ENCODE measurements around the gene KRTAP5-10. TPM values are rescaled to one million over a fixed set of nuclear protein-coding genes. Genes with fewer than 3 reads are reported as not detected.
"Not testable (repeated sequence)": the region's sequence is repeated elsewhere in the genome, so short reads cannot be mapped to it uniquely, and the experiment has no call there.

Gene KRTAP5-10
- total RNA-seq, 1 donor from 2014 or later, result not detected

GRCh38 chr11:71563406-71563805 lies 2.0 kb upstream of the KRTAP5-10 start:
- no peak for DNase-seq
- Mint-ChIP-seq H3K9me3 (ENCODE audit: unreplicated experiment) (peaks cover 19% of the 10 kb centered on the region), H3K4me3 (ENCODE audit: unreplicated experiment) (no peak overlapping the region), H3K27me3 (ENCODE audit: unreplicated experiment) (peaks cover 12% of the 10 kb centered on the region), H3K4me1 (ENCODE audit: low read depth, unreplicated experiment) (peaks cover 13% of the 10 kb centered on the region), H3K27ac (ENCODE audit: unreplicated experiment) (no peak overlapping the region), H3K36me3 (ENCODE audit: unreplicated experiment) (peaks cover 15% of the 10 kb centered on the region)
- no peak for TF ChIP-seq CTCF (IDR thresholded peaks at IDR 0.05; ENCODE audit: partially characterized antibody, unreplicated experiment)

- H3K9me3 Mint-ChIP-seq (ENCODE audit: unreplicated experiment), result peaks cover 23% of the 10 kb centered on the region
Measured at GRCh38 chr11:71564430-71564829, 933 bp upstream of the KRTAP5-10 start.

GRCh38 chr11:71566081-71566620 lies 788 bp downstream of the KRTAP5-10 start:
- TF ChIP-seq CTCF (IDR thresholded peaks at IDR 0.05; ENCODE audit: partially characterized antibody, unreplicated experiment), result no peak
- Mint-ChIP-seq H3K4me1 (ENCODE audit: low read depth, unreplicated experiment) (peaks cover 18% of the 10 kb centered on the region), H3K27me3 (ENCODE audit: unreplicated experiment) (peaks cover 12% of the 10 kb centered on the region), H3K36me3 (ENCODE audit: unreplicated experiment) (peaks cover 10% of the 10 kb centered on the region), H3K27ac (ENCODE audit: unreplicated experiment) (no peak overlapping the region), H3K9me3 (ENCODE audit: unreplicated experiment) (peaks cover 23% of the 10 kb centered on the region), H3K4me3 (ENCODE audit: unreplicated experiment) (no peak overlapping the region)
- DNase-seq, result no peak

More at GRCh38 chr11:71564430-71564829, 933 bp upstream of the KRTAP5-10 start:
- Mint-ChIP-seq H3K27ac (ENCODE audit: unreplicated experiment) (no peak overlapping the region), H3K27me3 (ENCODE audit: unreplicated experiment) (peaks cover 12% of the 10 kb centered on the region), H3K36me3 (ENCODE audit: unreplicated experiment) (peaks cover 10% of the 10 kb centered on the region), H3K4me1 (ENCODE audit: low read depth, unreplicated experiment) (peaks cover 13% of the 10 kb centered on the region), H3K4me3 (ENCODE audit: unreplicated experiment) (no peak overlapping the region)
- DNase-seq, result no peak
- no peak for TF ChIP-seq CTCF (IDR thresholded peaks at IDR 0.05; ENCODE audit: partially characterized antibody, unreplicated experiment)

GRCh38 chr11:71566626-71567599 lies 1.6 kb downstream of the KRTAP5-10 start:
- H3K27ac Mint-ChIP-seq (ENCODE audit: unreplicated experiment), result peak overlapping the region; percentile 33

GRCh38 chr11:71567633-71568032 lies 2.3 kb downstream of the KRTAP5-10 start:
- peaks cover 13% of the 10 kb centered on the region for H3K27me3 Mint-ChIP-seq (ENCODE audit: unreplicated experiment)
- H3K4me3 Mint-ChIP-seq (ENCODE audit: unreplicated experiment); H3K27ac Mint-ChIP-seq (ENCODE audit: unreplicated experiment); DNase-seq: not testable (repeated sequence)
- H3K4me1 Mint-ChIP-seq (ENCODE audit: low read depth, unreplicated experiment), result peaks cover 18% of the 10 kb centered on the region
- peaks cover 21% of the 10 kb centered on the region for H3K9me3 Mint-ChIP-seq (ENCODE audit: unreplicated experiment)
- H3K36me3 Mint-ChIP-seq (ENCODE audit: unreplicated experiment), result peaks cover 10% of the 10 kb centered on the region

More at GRCh38 chr11:71566626-71567599, 1.6 kb downstream of the KRTAP5-10 start:
- Mint-ChIP-seq H3K36me3 (ENCODE audit: unreplicated experiment) (peaks cover 10% of the 10 kb centered on the region), H3K9me3 (ENCODE audit: unreplicated experiment) (peaks cover 23% of the 10 kb centered on the region), H3K27me3 (ENCODE audit: unreplicated experiment) (peaks cover 12% of the 10 kb centered on the region), H3K4me1 (ENCODE audit: low read depth, unreplicated experiment) (peaks cover 18% of the 10 kb centered on the region)
- H3K4me3 Mint-ChIP-seq (ENCODE audit: unreplicated experiment); DNase-seq: not testable (repeated sequence)

All from glutamatergic neuron (in vitro differentiated cells).